ENCODE results near the gene HEBP1.
A peak's percentile ranks its signal among the peaks of the same experiment; 100 is the strongest.

Gene HEBP1

DNA sequence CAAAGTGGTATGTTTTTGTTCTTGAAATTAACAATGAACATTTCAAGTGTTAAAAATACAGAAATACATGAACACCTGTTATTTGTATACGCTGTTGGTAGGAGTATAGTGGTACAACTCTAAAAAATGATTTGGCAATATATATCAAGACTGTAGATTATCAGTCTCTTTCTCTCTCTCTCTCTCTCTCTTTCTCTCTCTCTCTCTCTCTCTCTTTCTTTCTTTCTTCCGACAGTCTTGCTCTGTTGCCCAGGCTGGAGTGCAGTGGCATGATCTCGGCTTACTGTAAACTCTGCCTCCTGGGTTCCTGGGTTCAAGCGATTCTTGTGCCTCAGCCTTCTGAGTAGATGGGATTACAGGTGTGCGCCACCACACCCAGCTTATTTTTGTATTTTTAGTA lies 12.6 kb downstream of the HEBP1 start:
- DNase-seq = no peak

- no peak for DNase-seq
Measured at GRCh38 chr12:12986775-12987331, 13.2 kb downstream of the HEBP1 start.

DNA sequence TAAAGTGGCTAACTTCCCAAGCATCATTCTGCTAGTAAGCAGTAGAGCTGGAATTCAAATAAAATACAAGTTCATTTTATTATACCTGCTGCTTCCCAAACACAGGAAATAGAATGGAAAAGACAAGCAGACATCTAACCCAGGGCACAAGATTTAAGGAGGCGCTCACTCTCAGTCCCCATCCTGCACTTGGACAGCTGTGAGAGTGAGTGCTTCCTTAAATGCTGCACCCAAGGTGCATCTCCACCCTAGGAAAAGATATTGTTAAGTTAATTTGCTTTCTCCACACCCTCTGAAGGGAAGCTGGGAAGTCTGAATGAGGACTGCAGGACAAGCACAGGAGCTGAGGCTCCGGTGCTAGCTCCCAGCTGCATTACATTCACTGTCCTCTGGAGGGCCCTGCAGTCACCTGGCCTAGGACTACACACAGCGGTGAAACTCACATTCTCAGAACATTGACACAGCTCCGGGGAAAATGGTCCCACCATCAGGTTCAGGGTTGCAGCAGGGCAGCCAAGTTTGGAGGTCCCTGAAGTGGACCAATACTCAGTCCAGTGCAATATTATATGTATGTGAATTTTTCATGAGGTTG lies 14.2 kb downstream of the HEBP1 start:
- DNase-seq = peak; percentile 12

- DNase-seq = no peak
Measured at GRCh38 chr12:12984149-12984548, 15.9 kb downstream of the HEBP1 start.

GRCh38 chr12:12983420-12984035 lies 16.5 kb downstream of the HEBP1 start:
- no peak for DNase-seq

DNA sequence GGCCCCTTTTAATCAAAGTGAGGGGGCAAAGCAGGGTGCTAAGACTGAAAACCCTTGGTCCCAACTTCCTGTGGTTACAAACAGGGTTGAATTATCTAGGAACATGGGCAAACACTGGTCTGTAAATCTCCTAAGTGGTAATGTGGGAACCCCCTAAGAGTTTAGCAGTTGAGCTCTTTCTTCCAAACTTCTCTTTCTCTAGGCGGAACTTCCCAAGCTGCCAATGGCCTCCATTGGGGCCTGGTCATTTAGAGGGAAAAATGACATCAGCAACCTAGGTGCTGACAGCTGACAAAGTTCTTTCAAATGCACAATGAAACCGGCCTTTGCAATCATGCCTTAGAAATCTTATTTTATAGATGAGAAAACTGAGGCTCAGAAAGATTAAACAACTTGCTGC lies 17.7 kb downstream of the HEBP1 start:
- no peak for DNase-seq

- DNase-seq = no peak
Measured at GRCh38 chr12:12979731-12980259, 20.3 kb downstream of the HEBP1 start.

GRCh38 chr12:12979126-12979525 lies 20.9 kb downstream of the HEBP1 start:
- no peak for DNase-seq

- DNase-seq = no peak
Measured at GRCh38 chr12:12977231-12977630, 22.8 kb downstream of the HEBP1 start.

DNA sequence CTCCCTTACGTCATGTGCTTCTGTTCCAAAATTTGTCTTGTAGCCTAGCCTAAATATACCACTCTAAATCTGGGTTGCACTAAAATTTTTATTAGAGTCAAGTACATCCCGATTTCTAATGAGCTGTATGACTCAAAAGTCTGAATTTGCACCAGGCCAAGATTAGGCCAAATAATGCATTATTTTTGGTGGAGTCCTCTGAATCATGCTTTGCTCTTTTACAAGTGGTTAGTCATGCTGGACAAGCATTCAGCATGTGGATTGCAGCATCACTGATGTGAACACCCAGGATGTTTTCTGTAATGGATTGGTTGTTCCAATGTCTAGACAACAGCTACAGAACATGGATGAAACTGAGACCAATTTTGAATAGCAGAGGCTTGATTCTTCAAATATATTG lies 23.7 kb downstream of the HEBP1 start:
- DNase-seq = no peak

- DNase-seq = peak; percentile 2
Measured at GRCh38 chr12:12975322-12976077, 24.6 kb downstream of the HEBP1 start.

GRCh38 chr12:12974211-12974610 lies 25.9 kb downstream of the HEBP1 start:
- no peak for DNase-seq

- no peak for DNase-seq
Measured at GRCh38 chr12:12973019-12973418, 27.0 kb downstream of the HEBP1 start.

DNA sequence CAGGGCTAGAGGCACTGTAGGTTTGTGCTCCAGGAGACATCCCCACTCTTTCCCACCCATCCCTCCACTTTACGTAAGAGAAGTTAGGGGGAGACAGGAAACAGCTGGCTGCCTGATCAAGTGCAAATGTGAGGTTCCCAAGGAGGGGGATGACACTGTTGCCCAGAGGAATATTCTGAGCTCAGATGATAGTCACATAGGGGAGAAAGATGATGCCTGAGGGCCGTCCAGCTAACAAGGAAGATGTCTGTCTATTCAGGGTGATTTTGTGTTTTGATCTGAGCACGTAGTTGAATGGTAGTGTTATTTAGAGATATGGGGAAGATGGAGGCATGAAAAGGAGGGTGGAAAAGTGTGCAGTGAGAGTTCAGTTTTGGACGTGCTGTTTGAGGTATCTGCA lies 34.2 kb downstream of the HEBP1 start:
- DNase-seq = no peak

DNA sequence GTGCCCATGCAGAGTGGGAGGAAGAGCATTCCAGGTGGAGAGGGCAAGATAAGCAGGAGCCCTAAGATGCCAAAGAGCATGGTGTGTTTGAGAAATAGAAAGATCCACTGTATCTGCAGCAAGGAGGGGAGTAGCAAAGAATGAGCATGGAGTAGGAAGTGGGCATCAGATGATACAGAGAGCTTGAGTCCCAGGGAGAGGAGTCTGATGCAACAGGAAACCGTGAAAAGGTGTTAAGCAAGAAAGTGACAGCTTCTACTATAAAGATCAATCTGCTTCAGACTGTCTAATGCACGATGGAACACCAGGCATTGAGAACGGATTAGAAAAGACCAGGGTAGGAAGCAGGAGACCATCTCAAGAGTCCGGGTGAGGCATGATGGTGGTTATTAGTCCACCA lies 35.8 kb downstream of the HEBP1 start:
- no peak for DNase-seq

DNA sequence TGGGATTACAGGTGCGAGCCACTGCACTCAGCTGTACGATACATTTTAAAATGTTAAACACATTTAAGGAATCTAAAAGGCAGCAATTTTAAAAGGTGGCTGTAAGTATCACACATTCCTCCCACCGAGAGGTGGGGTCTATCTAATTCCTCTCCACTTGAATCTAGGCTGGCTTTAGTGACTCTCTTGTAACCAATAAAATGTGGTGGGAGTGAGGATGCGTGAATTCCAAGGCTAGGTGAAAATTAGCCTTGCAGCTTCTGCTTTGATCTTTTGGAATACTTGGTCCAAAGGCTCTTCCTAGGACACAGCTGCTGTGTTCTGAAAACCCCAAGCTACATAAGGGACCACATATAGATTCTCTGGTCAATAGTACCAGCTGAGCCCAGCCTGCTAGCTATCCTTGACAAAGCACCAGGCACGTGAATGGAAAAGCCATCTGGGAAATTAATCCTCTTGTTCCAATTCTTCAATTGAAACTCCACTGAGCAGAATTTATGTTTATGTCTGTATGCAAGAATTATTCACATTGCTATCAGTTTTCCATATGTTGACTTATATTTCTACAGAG lies 39.3 kb downstream of the HEBP1 start:
- DNase-seq = no peak

GRCh38 chr12:12958886-12959285 lies 41.2 kb downstream of the HEBP1 start:
- no peak for DNase-seq

DNA sequence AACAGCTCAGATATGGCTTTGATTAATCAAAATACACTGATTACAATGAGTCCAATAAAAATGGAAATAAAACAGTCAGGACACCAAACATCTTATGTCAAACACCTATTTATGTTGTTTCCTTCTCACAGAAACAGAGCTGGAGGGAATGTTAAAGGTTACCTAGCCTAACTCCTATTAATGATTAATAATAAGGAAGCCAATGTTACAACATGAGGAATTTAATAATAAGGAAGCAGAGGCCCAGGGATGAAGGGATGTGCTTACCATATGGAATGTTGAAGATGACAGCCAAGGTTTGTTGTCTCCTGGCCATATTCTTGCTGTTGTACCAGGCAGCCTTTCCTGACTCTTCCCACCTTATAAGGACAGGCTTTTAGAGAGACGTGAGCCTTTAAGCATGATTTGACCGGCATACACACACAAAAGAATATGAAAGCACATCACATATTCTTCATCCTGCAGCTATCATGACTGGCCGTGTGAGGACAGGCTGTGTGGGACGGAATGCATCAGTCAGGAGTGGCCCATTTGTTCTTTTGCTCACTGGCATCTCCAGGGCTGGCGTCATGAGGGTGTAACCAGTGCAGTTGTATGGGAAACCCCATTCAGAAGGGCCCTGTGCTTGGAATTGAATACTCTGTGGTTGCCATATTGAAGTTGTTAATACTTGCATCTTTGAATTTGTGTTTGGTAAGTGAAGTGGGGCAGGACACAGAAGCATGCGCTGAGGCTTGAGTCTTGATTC lies 45.0 kb downstream of the HEBP1 start:
- no peak for DNase-seq

GRCh38 chr12:12954356-12954755 lies 45.7 kb downstream of the HEBP1 start:
- DNase-seq = no peak

GRCh38 chr12:12952036-12952435 lies 48.0 kb downstream of the HEBP1 start, which contains the start of gene GPRC5D:
TSS of gene GPRC5D (minus strand) at chr12:12952170. CDS start at chr12:12950384, 1,786 bp downstream.
- DNase-seq = no peak

DNA sequence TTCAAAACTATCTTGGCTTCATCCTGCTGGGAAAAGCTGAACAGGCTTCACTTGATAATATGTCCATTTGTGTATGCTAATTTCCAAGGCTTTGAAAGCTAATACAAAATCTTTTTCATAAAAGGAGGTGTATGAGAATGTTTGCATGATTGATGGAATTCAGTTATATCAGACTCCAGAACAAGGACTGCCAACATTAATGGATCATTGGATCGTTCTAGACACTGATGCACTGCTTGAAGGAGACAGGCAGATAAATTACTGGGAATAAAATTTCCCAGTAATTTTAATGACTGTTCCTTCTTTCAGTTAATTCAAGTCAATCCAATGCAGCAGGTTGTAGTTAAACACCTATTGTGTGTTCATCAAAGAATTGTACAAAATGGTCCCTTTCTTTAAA lies 48.6 kb downstream of the HEBP1 start:
- DNase-seq = no peak

DNA sequence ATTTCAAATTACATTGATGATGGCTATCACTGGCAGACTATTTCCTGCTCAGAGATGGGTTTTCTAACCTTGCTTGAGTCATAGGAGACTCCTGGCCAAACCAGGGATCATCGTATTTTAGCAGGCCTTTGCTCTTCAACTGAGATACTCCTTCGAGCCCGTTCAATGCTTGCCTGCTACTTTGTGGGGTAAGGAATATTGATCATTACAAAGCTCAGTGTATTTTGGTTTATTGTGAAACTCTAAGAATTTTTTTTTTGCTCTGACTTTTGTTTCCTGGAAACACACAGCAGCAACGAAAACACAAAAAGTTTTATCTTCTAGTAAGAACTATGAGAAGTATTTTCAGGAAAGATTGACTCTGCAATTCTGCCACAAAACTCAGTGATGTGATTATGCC lies 52.2 kb downstream of the HEBP1 start:
- DNase-seq = no peak
